ENCODE data around the gene CIAO2B. TPM values are rescaled to one million over a fixed set of nuclear protein-coding genes. Genes with fewer than 3 reads are reported as not detected.

The CIAO2B gene
- total and polyA plus RNA-seq, 2 experiments from 2014 or later: 92.4 to 181 TPM

DNA sequence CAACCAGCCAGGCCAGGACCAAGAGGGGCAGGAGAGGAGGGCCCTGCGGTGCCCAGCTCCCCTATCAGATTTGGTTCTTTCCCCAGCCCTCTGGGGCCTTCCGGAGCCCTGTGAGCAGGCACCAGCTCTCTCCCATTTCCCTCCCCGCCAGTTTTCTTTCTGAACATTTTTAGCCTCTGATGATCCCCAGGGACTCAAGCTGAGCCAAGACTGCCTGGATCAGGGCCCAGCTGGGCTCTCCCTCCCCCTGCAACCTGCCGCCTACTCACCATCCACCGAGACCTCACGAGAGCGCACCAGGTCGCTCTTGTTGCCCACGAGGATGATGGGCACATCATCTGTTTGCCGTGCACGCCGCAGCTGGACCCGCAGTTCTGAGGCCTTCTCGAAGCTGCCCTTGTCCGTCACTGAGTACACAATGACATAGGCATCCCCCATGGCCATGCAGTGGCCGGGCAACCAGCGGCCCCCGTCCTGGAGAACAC is 10.9 kb downstream of the CIAO2B start:
- TF ChIP-seq CTCF (conservative IDR thresholded peaks at IDR 0.05; ENCODE audit: low read depth in 2 of 2): no peak
- TF ChIP-seq ZNF114 (CRISPR knock-in tag; IDR thresholded peaks at IDR 0.05): no peak
- no peak for TF ChIP-seq STAT1 (IDR thresholded peaks at IDR 0.05; ENCODE audit: unreplicated experiment)
- TF ChIP-seq NANOG (IDR thresholded peaks at IDR 0.05; ENCODE audit: borderline replicate concordance): no peak
- TF ChIP-seq ZNF331 (CRISPR knock-in tag; IDR thresholded peaks at IDR 0.05; ENCODE audit: low read depth): no peak
- no peak for TF ChIP-seq EZH2 (IDR thresholded peaks at IDR 0.05; ENCODE audit: low read depth, unreplicated experiment)
- H3K4me3 ChIP-seq: no peak overlapping the region
- no peak overlapping the region for H3K4me3 Mint-ChIP-seq
- H3K4me1 Mint-ChIP-seq: peaks cover 8% of the 10 kb centered on the region
- H3K36me3 Mint-ChIP-seq (ENCODE audit: low read depth): no peaks in the 10 kb centered on the region
- peaks cover 45% of the 10 kb centered on the region for H3K27me3 Mint-ChIP-seq (ENCODE audit: insufficient read depth, low read depth, poor library complexity)
- no peaks in the 10 kb centered on the region; the same call in 2 of the 3 replicates for H3K9me3 Mint-ChIP-seq
- H3K9me2 ChIP-seq (ENCODE audit: insufficient read depth): no peaks in the 10 kb centered on the region
- H3K27ac ChIP-seq (ENCODE audit: low read depth): no peak overlapping the region
- DNase-seq (ENCODE audit: low spot score): no peak
- no peaks in the 10 kb centered on the region for H4K20me1 ChIP-seq (replicated peaks; ENCODE audit: insufficient read depth)
- ATAC-seq: no peak
- no peaks in the 10 kb centered on the region for H3K79me2 ChIP-seq (replicated peaks; ENCODE audit: insufficient read depth)
- no peak overlapping the region for H3K27ac Mint-ChIP-seq
- H3K4me2 ChIP-seq: no peak overlapping the region
- peaks cover 48% of the 10 kb centered on the region for H3K27me3 ChIP-seq (ENCODE audit: insufficient read depth)
- no peak overlapping the region for H2AFZ ChIP-seq
- no peaks in the 10 kb centered on the region for H3K4me1 ChIP-seq (ENCODE audit: insufficient read depth)
- H3F3A ChIP-seq (replicated peaks; ENCODE audit: low read depth): no peaks in the 10 kb centered on the region
- no peaks in the 10 kb centered on the region for H3K36me3 ChIP-seq (ENCODE audit: insufficient read depth)

- ATAC-seq: no peak
- TF ChIP-seq ZNF331 (CRISPR knock-in tag; IDR thresholded peaks at IDR 0.05; ENCODE audit: low read depth) (no peak), ZNF114 (CRISPR knock-in tag; IDR thresholded peaks at IDR 0.05) (no peak), EZH2 (IDR thresholded peaks at IDR 0.05; ENCODE audit: low read depth, unreplicated experiment) (no peak), CTCF (conservative IDR thresholded peaks at IDR 0.05; ENCODE audit: low read depth in 2 of 2) (no peak), REST (IDR thresholded peaks at IDR 0.05; ENCODE audit: unreplicated experiment) (no peak), STAT1 (IDR thresholded peaks at IDR 0.05; ENCODE audit: unreplicated experiment) (no peak), EZH2phosphoT487 (IDR thresholded peaks at IDR 0.05; ENCODE audit: unreplicated experiment) (no peak), POLR2AphosphoS5 (IDR thresholded peaks at IDR 0.05; ENCODE audit: low read depth) (no peak), JUNB (IDR thresholded peaks at IDR 0.05; ENCODE audit: unreplicated experiment) (no peak), NANOG (IDR thresholded peaks at IDR 0.05; ENCODE audit: borderline replicate concordance) (no peak)
These were observed 12.3 kb downstream of the CIAO2B start for GRCh38 chr16:66921729-66922450.

More at GRCh38 chr16:66921729-66922450, 12.3 kb downstream of the CIAO2B start:
- Histone ChIP-seq H3K27ac (ENCODE audit: low read depth) (no peak overlapping the region), H2AFZ (peak overlapping the region; percentile 63), H3K79me2 (replicated peaks; ENCODE audit: insufficient read depth) (no peaks in the 10 kb centered on the region), H3K4me1 (ENCODE audit: insufficient read depth) (no peaks in the 10 kb centered on the region), H3K4me2 (no peak overlapping the region), H3K9me2 (ENCODE audit: insufficient read depth) (no peaks in the 10 kb centered on the region), H3K4me3 (no peak overlapping the region), H3F3A (replicated peaks; ENCODE audit: low read depth) (no peaks in the 10 kb centered on the region), H4K20me1 (replicated peaks; ENCODE audit: insufficient read depth) (no peaks in the 10 kb centered on the region), H3K36me3 (ENCODE audit: insufficient read depth) (no peaks in the 10 kb centered on the region), H3K27me3 (ENCODE audit: insufficient read depth) (peaks cover 40% of the 10 kb centered on the region)
- Mint-ChIP-seq H3K4me1 (peaks cover under 1% of the 10 kb centered on the region; the same call in 1 of the 3 replicates), H3K4me3 (no peak overlapping the region), H3K27me3 (ENCODE audit: insufficient read depth, low read depth, poor library complexity) (peaks cover 36% of the 10 kb centered on the region), H3K36me3 (ENCODE audit: low read depth) (no peaks in the 10 kb centered on the region), H3K27ac (no peak overlapping the region), H3K9me3 (no peaks in the 10 kb centered on the region; the same call in 2 of the 3 replicates)
- DNase-seq (ENCODE audit: low spot score): peak; percentile 16

All from GM23338 (cell line).